ENCODE data around the gene KCTD14. TPM values are rescaled to one million over a fixed set of nuclear protein-coding genes. Genes with fewer than 3 reads are reported as not detected.

Gene KCTD14
- total and polyA plus RNA-seq, 2 of the 4 experiments (the other 2 are of a cell fraction): 0.90 to 0.97 TPM

- no peak overlapping the region; the same call in 1 of the 2 replicates for H3K23ac ChIP-seq (ENCODE audit: low read depth, low read length)
- peak overlapping the region; percentile 76 to 94; a peak in 2 of 4 replicates for H4K8ac ChIP-seq (ENCODE audit: low read depth in 2 of 2, low read length in 2 of 2)
- in situ Hi-C loops (cut with MboI; ENCODE audit: low sequenced_read_pairs) (loop anchor here (10.0 kb wide), 1 partner anchor 219 kb away; no protein-coding TSS in a partner anchor), intact Hi-C loops (cut with micrococcal nuclease) (loop anchor here (1.0 kb wide), 1 partner anchor 173 kb away; the partner anchor contains the start of gene AAMDC), dilution Hi-C loops (cut with HindIII; ENCODE audit: low sequenced_read_pairs, unreplicated experiment) (no loop called here)
- CTCF ChIA-PET: interaction anchor here (1.0 to 1.8 kb wide), 2 partner anchors 38 to 52 kb away, joined by 3 to 6 read pairs; no protein-coding TSS in a partner anchor
- H2BK20ac ChIP-seq (ENCODE audit: low read depth, low read length): no peak overlapping the region
- no peak overlapping the region for H2BK15ac ChIP-seq (ENCODE audit: low read depth, low read length)
- no peak overlapping the region for H2BK5ac ChIP-seq (ENCODE audit: low read depth, low read length, poor library complexity, severe bottlenecking)
- H3K4me1 ChIP-seq (ENCODE audit: control insufficient read depth, insufficient read depth, low read length): peaks cover 2% of the 10 kb centered on the region; the same call in 1 of the 2 replicates
- no peaks in the 10 kb centered on the region for H3K27me3 ChIP-seq (ENCODE audit: control insufficient read depth, insufficient read depth, low read length)
- DNase-seq: no peak
- no peak for ATAC-seq (ENCODE audit: low read depth)
- 0% methylated on average over 3 of the region's 11 CpGs; no CpG with 5 or more reads in 1 of the 2 experiments for WGBS, 2 experiments (ENCODE audit: extremely low coverage in 2 of 2, insufficient read length in 1 of 2)
- TF ChIP-seq, protein P1, sequence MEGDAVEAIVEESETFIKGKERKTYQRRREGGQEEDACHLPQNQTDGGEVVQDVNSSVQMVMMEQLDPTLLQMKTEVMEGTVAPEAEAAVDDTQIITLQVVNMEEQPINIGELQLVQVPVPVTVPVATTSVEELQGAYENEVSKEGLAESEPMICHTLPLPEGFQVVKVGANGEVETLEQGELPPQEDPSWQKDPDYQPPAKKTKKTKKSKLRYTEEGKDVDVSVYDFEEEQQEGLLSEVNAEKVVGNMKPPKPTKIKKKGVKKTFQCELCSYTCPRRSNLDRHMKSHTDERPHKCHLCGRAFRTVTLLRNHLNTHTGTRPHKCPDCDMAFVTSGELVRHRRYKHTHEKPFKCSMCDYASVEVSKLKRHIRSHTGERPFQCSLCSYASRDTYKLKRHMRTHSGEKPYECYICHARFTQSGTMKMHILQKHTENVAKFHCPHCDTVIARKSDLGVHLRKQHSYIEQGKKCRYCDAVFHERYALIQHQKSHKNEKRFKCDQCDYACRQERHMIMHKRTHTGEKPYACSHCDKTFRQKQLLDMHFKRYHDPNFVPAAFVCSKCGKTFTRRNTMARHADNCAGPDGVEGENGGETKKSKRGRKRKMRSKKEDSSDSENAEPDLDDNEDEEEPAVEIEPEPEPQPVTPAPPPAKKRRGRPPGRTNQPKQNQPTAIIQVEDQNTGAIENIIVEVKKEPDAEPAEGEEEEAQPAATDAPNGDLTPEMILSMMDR (conservative IDR thresholded peaks at IDR 0.05; ENCODE audit: low read depth, low read length): no peak
- TF ChIP-seq RAD21 (IDR thresholded peaks at IDR 0.05; ENCODE audit: low read length) (no peak), ELK1 (IDR thresholded peaks at IDR 0.05; ENCODE audit: borderline replicate concordance, low read depth, low read length) (no peak), SMC3 (IDR thresholded peaks at IDR 0.05; ENCODE audit: low read depth, low read length) (no peak), RFX5 (IDR thresholded peaks at IDR 0.05; ENCODE audit: low read depth, low read length) (no peak), FOS (IDR thresholded peaks at IDR 0.05; ENCODE audit: low read depth, low read length) (no peak), MAZ (IDR thresholded peaks at IDR 0.05; ENCODE audit: borderline replicate concordance, low read depth, low read length) (no peak), POLR2A (IDR thresholded peaks at IDR 0.05; ENCODE audit: low read depth, low read length) (no peak), MAFK (IDR thresholded peaks at IDR 0.05; ENCODE audit: low read depth, low read length) (no peak), USF2 (IDR thresholded peaks at IDR 0.05; ENCODE audit: low read depth, low read length) (no peak), BHLHE40 (IDR thresholded peaks at IDR 0.05; ENCODE audit: low read depth, low read length) (no peak)
- H3K9me1 ChIP-seq (ENCODE audit: insufficient read depth, low read length): peaks cover 4% of the 10 kb centered on the region
- H3K9ac ChIP-seq (ENCODE audit: low read depth, low read length): peak overlapping the region; percentile 92
- no peak overlapping the region for H2AK5ac ChIP-seq (ENCODE audit: low read depth, low read length)
- BruUV-seq (replicated peaks): no TSS peak
- peaks cover 12% of the 10 kb centered on the region for H3K36me3 ChIP-seq (ENCODE audit: control insufficient read depth, insufficient read depth, low read length)
- peaks cover 26 to 30% of the 10 kb centered on the region in 2 experiments for H3K79me1 ChIP-seq (ENCODE audit: low read depth in 1 of 2, low read length in 2 of 2)
- H2BK120ac ChIP-seq (ENCODE audit: low read depth, low read length): no peak overlapping the region
- peak overlapping the region; percentile 66 for H3K4me3 ChIP-seq (ENCODE audit: insufficient read depth, low read depth, low read length)
- no peak overlapping the region for H4K5ac ChIP-seq (ENCODE audit: low read depth, low read length)
- POLR2A ChIA-PET (ENCODE audit: unreplicated experiment): no interaction called here
- no peak overlapping the region for H3K18ac ChIP-seq (ENCODE audit: low read depth, low read length)
- peak overlapping the region; percentile 94; the same call in 1 of the 2 replicates for H3K56ac ChIP-seq (ENCODE audit: extremely low read depth, insufficient read depth, low read length)
- H3K9me3 ChIP-seq (ENCODE audit: control insufficient read depth, insufficient read depth, low read length): no peaks in the 10 kb centered on the region
- no peaks in the 10 kb centered on the region for H4K20me1 ChIP-seq (ENCODE audit: insufficient read depth, low read length)
- H3K4ac ChIP-seq (ENCODE audit: low read depth, low read length): peak overlapping the region; percentile 39; the same call in 1 of the 2 replicates
- H4K91ac ChIP-seq (ENCODE audit: insufficient read depth, low read depth, low read length): no peak overlapping the region
- peak overlapping the region; percentile 95 for H3K4me2 ChIP-seq (ENCODE audit: low read depth, low read length)
- H2AFZ ChIP-seq (replicated peaks; ENCODE audit: low read length, poor library complexity): peak overlapping the region; percentile 0
- H3K14ac ChIP-seq (replicated peaks; ENCODE audit: low read depth, low read length): peak overlapping the region; percentile 96; the same call in 1 of the 2 replicates
- no peak overlapping the region for H3K27ac ChIP-seq (ENCODE audit: insufficient read depth, low read length)
- peak overlapping the region; percentile 65 for H2AK9ac ChIP-seq (replicated peaks; ENCODE audit: low read depth, low read length, poor library complexity)
Measured at GRCh38 chr11:77993902-77994301, 29.2 kb downstream of the KCTD14 start.
